ENCODE results near the gene EPB41L4A. TPM values are rescaled to one million over a fixed set of nuclear protein-coding genes. Genes with fewer than 3 reads are reported as not detected.
"Not testable (repeated sequence)": the region's sequence is repeated elsewhere in the genome, so short reads cannot be mapped to it uniquely, and the experiment has no call there.

The EPB41L4A gene
- polyA plus RNA-seq, 4 donors = 23.0 to 28.0 (median 27.1) TPM

DNA sequence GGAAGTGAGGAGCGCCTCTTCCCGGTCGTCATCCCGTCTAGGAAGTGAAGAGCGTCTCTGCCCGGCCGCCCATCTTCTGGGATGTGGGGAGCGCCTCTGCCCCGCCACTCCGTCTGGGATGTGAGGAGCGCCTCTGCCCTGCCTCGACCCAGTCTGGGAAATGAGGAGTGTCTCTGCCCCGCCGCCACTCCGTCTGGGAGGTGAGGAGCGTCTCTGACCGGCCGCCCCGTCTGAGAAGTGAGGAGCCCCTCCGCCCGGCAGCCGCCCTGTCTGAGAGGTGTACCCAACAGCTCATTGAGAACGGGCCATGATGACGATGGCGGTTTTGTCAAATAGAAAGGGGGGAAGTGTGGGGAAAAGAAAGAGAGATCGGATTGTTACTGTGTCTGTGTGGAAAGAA lies 58.3 kb downstream of the EPB41L4A start:
- DNase-seq (ENCODE audit: low read depth in 4 of 4, low spot score in 3 of 4) = not testable (repeated sequence)

DNA sequence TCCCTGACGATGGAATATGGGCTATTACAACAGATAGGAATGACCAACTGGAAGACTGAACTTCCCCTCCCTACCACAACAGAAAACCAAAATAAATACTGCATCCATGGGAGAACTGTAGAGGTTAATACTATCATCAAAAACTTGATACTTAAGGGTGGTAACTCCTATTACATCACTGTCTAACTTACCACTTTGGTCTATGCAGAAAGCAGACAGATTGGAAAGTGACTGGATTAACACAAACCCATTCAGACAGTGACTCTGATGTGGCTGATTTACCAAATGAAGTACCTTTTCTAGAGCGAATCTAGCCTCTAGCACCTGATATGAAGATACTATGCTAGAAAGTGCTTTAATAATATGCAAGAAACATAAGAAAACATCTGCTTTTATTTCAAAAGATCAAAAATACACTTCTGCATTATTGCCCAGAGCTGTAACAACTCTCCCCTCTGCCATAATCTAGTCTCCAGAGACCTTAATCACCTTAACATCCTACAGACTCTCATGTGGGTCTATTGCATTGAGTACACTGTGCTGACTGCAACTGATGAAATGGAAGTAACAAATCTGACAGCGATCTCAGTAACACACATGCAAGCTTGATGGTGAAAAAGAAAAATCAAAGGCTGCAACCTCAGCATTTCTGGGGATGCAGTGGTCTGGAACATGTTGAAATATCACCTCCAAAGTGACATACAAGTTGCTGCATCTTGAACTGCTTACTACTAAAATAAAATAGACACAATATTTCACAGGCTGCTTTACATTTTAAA lies 62.7 kb downstream of the EPB41L4A start:
- DNase-seq (ENCODE audit: low read depth in 4 of 4, low spot score in 3 of 4) = no peak

GRCh38 chr5:112355058-112355685 lies 63.9 kb downstream of the EPB41L4A start:
- no peak for DNase-seq (ENCODE audit: low read depth in 4 of 4, low spot score in 3 of 4)

GRCh38 chr5:112353678-112354077 lies 65.4 kb downstream of the EPB41L4A start:
- DNase-seq (ENCODE audit: low read depth in 4 of 4, low spot score in 3 of 4) = no peak

DNA sequence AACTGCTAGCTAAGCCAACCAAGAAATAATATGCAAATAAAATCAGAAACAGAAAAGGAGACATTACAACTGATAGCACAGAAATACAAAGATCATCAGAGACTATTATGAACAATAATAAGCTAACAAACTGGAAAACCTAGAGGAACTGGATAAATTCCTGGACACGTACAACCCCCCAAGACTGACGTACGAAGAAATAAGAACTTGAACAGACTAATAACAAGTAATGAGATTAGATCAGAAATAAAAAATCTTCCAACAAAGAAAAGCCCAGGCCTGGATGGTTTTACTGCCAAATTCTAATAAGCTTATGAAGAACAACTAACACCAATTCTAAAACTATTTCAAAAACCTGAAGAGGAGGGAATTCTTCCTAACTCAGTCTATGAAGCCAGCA lies 67.9 kb downstream of the EPB41L4A start:
- DNase-seq (ENCODE audit: low read depth in 4 of 4, low spot score in 3 of 4) = no peak

DNA sequence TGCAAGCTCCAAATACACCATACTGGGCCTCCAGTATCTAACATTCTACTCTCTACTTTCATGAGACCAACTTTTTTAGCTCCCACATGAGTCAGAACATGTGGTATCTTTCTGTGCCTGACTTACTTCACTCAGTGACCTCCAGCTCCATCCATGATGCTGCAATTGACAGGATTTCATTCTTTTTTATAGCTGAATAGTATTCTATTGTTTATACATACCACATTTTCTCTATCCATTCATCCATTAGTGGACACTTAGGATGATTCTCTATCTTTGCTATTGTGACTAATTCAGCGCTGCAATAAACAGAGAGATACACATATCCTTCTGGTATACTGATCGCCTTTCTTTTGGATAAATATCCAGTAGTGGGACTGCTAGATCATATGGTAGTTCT lies 68.5 kb downstream of the EPB41L4A start:
- no peak for DNase-seq (ENCODE audit: low read depth in 4 of 4, low spot score in 3 of 4)

- no peak for DNase-seq (ENCODE audit: low read depth in 4 of 4, low spot score in 3 of 4)
Observed at GRCh38 chr5:112349371-112349770, 69.7 kb downstream of the EPB41L4A start.

- DNase-seq (ENCODE audit: low read depth in 4 of 4, low spot score in 3 of 4) = no peak
Observed at GRCh38 chr5:112348915-112349314, 70.2 kb downstream of the EPB41L4A start.

DNA sequence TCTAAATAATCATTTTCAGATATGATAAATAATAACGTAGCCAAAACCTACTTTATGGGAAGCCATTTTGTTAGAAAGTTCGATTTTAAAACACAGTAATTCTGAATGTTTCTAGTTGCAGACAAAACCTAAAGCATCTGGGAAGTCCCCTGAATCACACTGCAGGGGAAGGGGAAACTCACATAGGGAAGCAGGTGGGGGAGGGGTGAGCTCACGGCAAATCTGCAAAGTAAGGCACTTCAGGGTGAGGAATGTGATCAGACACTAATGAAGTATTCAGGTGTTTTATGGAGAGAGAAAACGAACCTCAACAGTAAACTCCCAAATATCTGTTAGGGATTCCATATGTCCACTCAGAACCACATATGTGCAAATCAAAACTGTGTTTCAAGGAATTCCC lies 70.7 kb downstream of the EPB41L4A start:
- DNase-seq (ENCODE audit: low read depth in 4 of 4, low spot score in 3 of 4) = no peak

- DNase-seq (ENCODE audit: low read depth in 4 of 4, low spot score in 3 of 4) = no peak
Observed at GRCh38 chr5:112346411-112347044, 72.5 kb downstream of the EPB41L4A start.

- no peak for DNase-seq (ENCODE audit: low read depth in 4 of 4, low spot score in 3 of 4)
Observed at GRCh38 chr5:112344540-112344939, 74.5 kb downstream of the EPB41L4A start.

DNA sequence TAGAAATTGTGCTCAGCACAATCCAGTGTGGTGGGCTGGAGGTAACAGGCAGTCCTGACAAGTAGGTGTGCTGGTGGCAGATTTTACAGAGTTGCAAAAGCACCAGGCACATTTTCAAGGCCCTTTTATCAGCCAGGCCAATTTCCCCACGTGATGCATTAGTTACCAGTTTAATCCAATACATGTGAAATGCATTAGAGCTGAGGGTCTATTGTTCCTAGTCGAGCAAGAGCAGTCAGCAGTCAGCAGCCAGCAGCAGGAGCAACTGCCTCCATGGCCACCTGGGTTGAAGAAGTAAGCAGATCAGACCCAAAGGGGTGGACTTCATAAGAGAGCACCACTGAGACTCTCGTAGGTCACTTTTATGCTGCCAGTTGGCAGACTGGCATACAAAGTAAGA lies 76.7 kb downstream of the EPB41L4A start:
- DNase-seq (ENCODE audit: low read depth in 4 of 4, low spot score in 3 of 4) = no peak

- no peak for DNase-seq (ENCODE audit: low read depth in 4 of 4, low spot score in 3 of 4)
Observed at GRCh38 chr5:112339761-112340160, 79.3 kb downstream of the EPB41L4A start.

GRCh38 chr5:112338681-112339337 lies 80.3 kb downstream of the EPB41L4A start:
- DNase-seq (ENCODE audit: low read depth in 4 of 4, low spot score in 3 of 4) = no peak

- DNase-seq (ENCODE audit: low read depth in 4 of 4, low spot score in 3 of 4) = no peak
Observed at GRCh38 chr5:112333331-112333781, 85.7 kb downstream of the EPB41L4A start.

DNA sequence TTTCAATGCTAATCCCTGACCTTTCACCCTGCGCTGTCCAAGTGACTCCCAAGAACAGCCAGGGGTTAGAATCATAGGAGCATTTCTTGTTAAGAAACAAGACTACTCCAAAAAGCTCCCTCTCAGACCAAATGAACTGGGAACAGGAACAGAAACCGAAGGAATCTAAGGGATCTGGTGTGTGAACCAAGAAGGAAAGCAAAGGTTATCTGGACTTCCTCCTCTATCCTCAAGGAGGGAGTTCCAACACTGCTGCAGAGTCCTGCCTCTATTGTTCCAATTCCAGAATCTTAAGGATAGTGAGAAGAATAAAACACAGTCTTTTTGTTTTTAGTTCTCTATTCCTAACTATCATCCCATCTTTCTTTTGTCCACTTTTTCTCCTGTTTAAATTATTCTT lies 87.2 kb downstream of the EPB41L4A start:
- no peak for DNase-seq (ENCODE audit: low read depth in 4 of 4, low spot score in 3 of 4)

DNA sequence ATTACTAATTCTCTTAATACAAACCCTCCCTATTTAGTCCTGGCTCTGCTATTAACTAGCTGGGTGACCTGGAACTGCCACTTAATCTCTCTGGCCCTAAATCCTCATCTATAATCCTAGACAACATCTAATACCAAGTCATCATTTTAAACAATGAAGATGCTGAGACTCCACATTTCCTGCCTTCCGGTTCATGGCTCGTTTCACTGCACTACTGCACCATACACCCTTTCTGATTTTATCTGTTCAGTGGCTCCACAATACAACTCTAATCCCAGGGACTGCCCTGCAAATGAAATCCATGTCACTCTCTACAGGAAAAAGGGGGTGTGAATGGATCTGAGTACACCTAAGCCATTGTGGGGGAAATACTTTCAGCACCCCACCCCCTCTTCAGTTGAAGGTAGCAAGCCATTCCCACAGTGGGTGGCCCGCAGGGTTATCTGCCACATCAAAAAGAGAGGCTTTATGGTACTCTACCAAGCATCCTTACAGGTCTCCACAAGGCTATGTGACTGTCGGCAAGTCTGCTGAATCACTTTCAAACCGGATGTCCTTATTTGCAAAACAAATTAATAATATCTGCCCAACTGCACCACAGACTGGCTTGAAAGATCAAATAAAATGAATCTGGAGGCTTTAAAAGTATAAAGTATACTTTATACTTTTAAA lies 89.5 kb downstream of the EPB41L4A start:
- no peak for DNase-seq (ENCODE audit: low read depth in 4 of 4, low spot score in 3 of 4)

- DNase-seq (ENCODE audit: low read depth in 4 of 4, low spot score in 3 of 4) = no peak
Observed at GRCh38 chr5:112323166-112323565, 95.9 kb downstream of the EPB41L4A start.

DNA sequence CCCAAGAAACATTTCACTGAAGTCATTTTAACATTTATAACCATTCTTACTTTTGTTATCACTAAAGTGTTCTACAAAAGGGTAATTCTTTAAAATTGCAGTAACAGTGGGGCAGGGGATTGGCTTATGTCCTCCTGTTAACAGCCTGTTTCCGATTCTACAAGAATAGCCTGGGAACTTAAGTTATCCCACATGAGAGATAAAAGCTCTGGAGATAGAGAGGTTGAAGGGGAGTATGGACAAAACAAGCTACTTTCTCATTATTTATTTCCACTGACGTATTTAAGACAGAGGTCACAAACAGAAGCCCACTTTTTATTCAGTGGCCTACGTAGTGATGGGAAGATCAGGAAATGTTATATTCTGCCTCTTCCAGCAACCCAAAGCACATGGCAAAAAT lies 98.7 kb downstream of the EPB41L4A start:
- DNase-seq (ENCODE audit: low read depth in 4 of 4, low spot score in 3 of 4) = no peak

- DNase-seq (ENCODE audit: low read depth in 4 of 4, low spot score in 3 of 4) = no peak
Observed at GRCh38 chr5:112318346-112318745, 100.7 kb downstream of the EPB41L4A start.

GRCh38 chr5:112317866-112318265 lies 101.2 kb downstream of the EPB41L4A start:
- no peak for DNase-seq (ENCODE audit: low read depth in 4 of 4, low spot score in 3 of 4)

Data from right renal pelvis (tissue), 4 donors.